Measurements from ENCODE around the gene PPHLN1.
A peak's percentile ranks its signal among the peaks of the same experiment; 100 is the strongest.

The PPHLN1 gene

GRCh38 chr12:42325653-42326474 lies at the start of gene PPHLN1, which contains the start of gene ZCRB1:
TSS of gene PPHLN1 (plus strand) at chr12:42326167. CDS start at chr12:42335903, 9,736 bp downstream.
TSS of gene ZCRB1 (minus strand) at chr12:42326094. CDS start at chr12:42324102, 1,992 bp downstream.
- DNase-seq = peak; percentile 88

GRCh38 chr12:42277396-42278127 lies 48.4 kb upstream of the PPHLN1 start:
- no peak for DNase-seq

GRCh38 chr12:42278128-42278510 lies 47.8 kb upstream of the PPHLN1 start:
- DNase-seq = no peak

- DNase-seq = no peak
These were observed 44.7 kb upstream of the PPHLN1 start for GRCh38 chr12:42281278-42281677.

- DNase-seq = no peak
These were observed 44.1 kb upstream of the PPHLN1 start for GRCh38 chr12:42281844-42282243.

GRCh38 chr12:42282294-42282693 lies 43.7 kb upstream of the PPHLN1 start:
- no peak for DNase-seq

GRCh38 chr12:42283739-42284138 lies 42.2 kb upstream of the PPHLN1 start:
- DNase-seq = no peak

- DNase-seq = no peak
These were observed 41.8 kb upstream of the PPHLN1 start for GRCh38 chr12:42284157-42284556.

GRCh38 chr12:42284876-42285275 lies 41.1 kb upstream of the PPHLN1 start:
- DNase-seq = no peak

- no peak for DNase-seq
These were observed 40.5 kb upstream of the PPHLN1 start for GRCh38 chr12:42285431-42285830.

- DNase-seq = no peak
These were observed 39.2 kb upstream of the PPHLN1 start for GRCh38 chr12:42286741-42287140.

GRCh38 chr12:42288544-42288943 lies 37.4 kb upstream of the PPHLN1 start:
- no peak for DNase-seq

- DNase-seq = no peak
These were observed 34.3 kb upstream of the PPHLN1 start for GRCh38 chr12:42291680-42292079.

- DNase-seq = no peak
These were observed 29.4 kb upstream of the PPHLN1 start for GRCh38 chr12:42296503-42297109.

- DNase-seq = no peak
These were observed 27.1 kb upstream of the PPHLN1 start for GRCh38 chr12:42298887-42299286.

- DNase-seq = peak; percentile 77
These were observed 26.3 kb upstream of the PPHLN1 start for GRCh38 chr12:42299392-42300308.

GRCh38 chr12:42306297-42306696 lies 19.7 kb upstream of the PPHLN1 start:
- no peak for DNase-seq

GRCh38 chr12:42308390-42308789 lies 17.6 kb upstream of the PPHLN1 start:
- DNase-seq = no peak

- DNase-seq = no peak
These were observed 16.0 kb upstream of the PPHLN1 start for GRCh38 chr12:42309996-42310395.

GRCh38 chr12:42315108-42315507 lies 10.9 kb upstream of the PPHLN1 start:
- no peak for DNase-seq

GRCh38 chr12:42320796-42321195 lies 5.2 kb upstream of the PPHLN1 start:
- no peak for DNase-seq

- DNase-seq = no peak
These were observed 3.4 kb upstream of the PPHLN1 start for GRCh38 chr12:42322567-42322966.

- DNase-seq = no peak
These were observed 2.1 kb upstream of the PPHLN1 start for GRCh38 chr12:42323856-42324255.
